GM20431 (cell line): ENCODE data around the gene ARID3A.
"Not testable (repeated sequence)": the region's sequence is repeated elsewhere in the genome, so short reads cannot be mapped to it uniquely, and the experiment has no call there.

Experiments used
- in situ Hi-C: fragments of 300-500 bp; cut with MseI, MboI; formaldehyde crosslinking; loops from one replicate; pipeline ENCODE4 v1.15.0; 2020; ENCODE audit warnings: low sequenced_read_pairs; ENCODE audit not compliant: unreplicated experiment

Gene ARID3A

DNA sequence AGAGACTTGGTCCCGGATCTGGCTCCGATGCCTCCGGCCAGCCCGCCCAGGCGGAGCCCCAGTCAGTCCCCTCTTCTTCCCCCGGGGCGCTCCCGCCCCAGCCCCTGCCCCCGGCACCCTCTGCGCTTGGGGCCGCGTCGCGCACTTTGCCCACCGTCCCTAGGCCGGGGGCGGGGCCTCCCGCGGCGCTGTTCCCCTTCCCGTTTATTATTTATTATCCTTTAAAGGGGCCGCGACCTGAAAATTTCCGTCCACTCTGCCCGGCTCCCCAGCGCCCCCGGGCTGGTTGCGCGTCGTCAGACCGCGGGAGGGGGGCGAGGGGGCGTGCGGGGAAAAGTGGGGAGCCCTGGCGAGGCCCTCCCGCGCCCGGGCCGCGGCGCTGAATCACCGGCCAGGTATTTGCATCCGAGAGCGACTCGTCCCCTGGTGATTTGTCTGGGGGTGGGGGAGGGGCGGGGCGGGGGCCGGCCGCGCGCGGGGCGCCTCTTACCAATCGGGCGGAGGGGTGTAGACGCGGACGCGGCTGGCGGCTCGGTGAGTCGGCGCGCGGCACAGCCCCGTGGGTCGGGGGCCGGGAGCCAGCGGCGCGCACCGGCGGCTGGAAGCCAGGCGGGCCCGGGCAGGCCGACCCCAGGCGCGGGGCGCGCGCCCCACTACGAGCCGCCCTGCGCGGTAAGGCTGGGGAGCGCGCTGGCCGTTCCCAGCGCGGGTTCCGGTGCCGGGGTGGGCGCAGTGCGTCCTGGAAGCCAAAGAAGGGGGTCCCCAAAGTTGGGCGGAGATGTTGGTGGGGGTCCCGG is at the start of gene ARID3A:
Gene ARID3A (plus strand): TSS at position 510 of the 797 bp plus-strand sequence. CDS start 3,494 bp downstream, outside the sequence.
- in situ Hi-C loops, result loop anchor here (10.0 kb wide), 1 partner anchor 61 kb away; no protein-coding TSS in a partner anchor

DNA sequence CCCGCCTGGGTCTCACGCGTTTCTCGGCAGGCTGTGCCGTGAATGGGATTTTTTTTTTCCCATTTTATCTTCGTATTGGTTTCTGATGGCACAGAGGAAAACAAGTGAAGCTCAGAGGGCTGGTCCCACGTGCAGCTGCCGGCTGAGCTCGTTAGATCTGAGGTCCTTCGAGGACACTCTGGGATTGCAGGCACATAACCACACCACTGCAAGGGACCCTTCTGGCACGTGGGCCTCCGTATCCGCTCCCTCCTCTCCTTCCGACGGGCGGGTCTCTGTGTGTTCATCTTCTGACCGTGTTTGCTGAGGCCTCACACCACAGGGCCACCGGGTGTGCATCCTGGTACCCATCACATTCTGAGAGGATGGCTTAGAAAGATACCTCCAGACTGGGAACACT is 49.7 kb upstream of the ARID3A start:
- in situ Hi-C loops, result no loop called here

DNA sequence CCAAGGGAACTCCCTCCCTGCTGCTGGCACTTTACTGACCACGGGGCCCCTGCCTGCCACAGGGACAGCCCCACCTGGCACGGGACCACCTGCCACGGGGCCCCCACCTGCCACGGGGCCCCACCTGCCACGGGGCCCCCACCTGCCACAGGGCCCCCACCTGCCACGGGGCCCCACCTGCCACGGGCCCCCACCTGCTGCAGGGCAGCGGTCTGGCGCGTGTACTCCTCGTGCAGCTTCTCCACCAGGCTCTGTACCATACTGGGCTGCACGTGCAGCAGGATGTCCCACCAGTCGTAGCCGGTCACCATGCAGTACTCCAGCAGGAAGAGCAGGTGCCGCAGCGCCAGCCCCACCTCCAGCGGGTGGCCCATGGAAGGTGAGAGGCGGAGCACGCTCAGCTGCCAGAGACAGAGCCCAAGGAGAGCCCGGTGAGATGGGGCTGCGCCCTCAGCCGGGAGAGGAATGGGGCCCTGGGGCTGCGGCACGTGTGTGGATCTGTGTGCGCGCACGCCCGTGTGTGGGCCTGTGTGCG is 49.0 kb upstream of the ARID3A start:
- in situ Hi-C loops, result no loop called here

- in situ Hi-C loops, result not testable (repeated sequence)
Observed at GRCh38 chr19:877992-878660, 47.7 kb upstream of the ARID3A start.

DNA sequence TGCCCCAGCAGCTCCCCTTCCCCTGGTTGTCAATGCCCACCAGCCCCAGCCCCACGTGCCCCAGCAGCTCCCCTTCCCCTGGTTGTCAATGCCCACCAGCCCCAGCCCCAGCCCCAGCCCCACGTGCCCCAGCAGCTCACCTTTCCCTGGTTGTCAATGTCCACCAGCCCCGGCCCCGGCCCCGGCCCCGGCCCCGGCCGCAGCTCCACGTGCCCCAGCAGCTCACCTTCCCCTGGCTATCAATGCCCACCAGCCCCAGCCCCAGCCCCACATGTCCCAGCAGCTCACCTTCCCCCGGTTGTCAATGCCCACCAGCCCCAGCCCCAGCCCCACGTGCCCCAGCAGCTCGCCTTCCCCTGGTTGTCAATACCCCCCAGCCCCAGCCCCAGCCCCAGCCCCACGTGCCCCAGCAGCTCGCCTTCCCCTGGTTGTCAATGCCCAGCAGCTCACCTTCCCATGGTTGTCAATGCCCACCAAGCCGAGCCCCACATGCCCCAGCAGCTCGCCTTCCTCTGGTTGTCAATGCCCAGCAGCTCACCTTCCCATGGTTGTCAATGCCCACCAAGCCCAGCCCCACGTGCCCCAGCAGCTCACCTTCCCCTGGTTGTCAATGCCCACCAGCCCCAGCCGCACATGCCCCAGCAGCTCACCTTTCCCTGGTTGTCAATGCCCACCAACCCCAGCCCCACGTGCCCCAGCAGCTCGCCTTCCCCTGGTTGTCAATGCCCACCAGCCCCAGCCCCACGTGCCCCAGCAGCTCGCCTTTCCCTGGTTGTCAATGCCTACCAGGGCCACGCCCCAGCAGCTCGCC is 46.9 kb upstream of the ARID3A start:
- in situ Hi-C loops, result not testable (repeated sequence)

- in situ Hi-C loops, result no loop called here
Observed at GRCh38 chr19:879711-880438, 46.0 kb upstream of the ARID3A start.

DNA sequence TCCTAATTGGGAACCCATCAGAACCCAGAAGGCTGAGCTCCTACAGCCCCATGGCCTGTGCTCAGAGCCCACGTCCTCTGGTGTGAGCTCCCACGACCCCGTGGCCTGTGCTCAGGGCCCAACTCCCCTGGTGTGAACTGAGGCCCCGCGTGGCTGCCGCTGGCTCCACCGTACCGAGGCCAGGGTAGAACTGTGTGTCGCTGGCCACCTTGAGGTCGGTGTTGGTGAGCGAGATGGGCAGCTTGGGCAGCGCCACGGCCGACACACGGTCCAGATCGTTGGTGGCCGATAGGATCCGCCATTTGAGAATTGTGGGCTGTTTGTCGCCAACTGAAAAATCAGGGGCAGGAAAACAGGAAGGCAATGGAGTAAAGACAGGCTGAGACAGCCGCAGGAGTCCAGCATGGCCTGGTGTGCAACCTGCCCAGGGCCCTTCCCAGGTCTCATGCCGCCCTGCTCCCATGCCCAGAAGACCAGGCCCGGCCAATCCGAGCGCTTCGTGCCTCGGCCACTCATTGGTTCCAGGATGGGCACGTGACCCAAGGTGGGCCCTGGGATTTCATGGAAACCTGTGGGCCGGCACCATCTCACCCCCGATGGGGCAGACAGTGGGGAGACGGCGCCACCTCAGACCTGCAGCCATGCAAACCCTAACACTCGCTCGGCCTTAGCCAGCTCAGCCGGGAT is 44.3 kb upstream of the ARID3A start:
- in situ Hi-C loops, result no loop called here

- in situ Hi-C loops, result no loop called here
Observed at GRCh38 chr19:882871-883497, 42.9 kb upstream of the ARID3A start.

DNA sequence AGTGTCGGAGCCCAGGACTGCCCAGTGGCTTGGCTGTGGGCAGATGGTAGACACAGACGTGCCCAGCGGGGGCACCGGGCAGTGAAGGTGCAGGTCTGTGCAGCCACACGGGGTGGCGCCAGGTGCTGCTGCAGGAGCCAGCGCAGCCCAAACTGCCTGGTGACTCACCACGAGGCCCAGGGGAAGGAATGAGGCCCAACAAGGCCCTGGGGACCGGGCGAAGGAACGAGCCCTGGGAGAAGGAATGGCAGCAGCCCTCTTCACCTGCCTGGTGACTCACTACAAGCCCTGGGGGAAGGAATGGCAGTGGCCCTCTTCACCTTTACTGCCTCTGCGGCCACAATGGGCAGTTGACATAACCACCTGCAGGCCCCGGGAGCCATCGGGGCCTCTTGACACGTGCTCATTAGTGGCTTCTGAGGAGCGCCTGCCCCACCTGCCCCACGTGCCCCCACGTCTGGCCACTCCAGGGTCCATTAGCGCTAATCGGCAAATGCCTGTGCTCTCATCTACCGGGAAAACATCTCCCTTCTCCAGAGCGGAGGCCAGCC is 42.1 kb upstream of the ARID3A start:
- in situ Hi-C loops, result no loop called here

GRCh38 chr19:884420-885211 is 41.2 kb upstream of the ARID3A start:
- in situ Hi-C loops, result no loop called here

GRCh38 chr19:885536-886224 is 40.2 kb upstream of the ARID3A start:
- in situ Hi-C loops, result no loop called here

DNA sequence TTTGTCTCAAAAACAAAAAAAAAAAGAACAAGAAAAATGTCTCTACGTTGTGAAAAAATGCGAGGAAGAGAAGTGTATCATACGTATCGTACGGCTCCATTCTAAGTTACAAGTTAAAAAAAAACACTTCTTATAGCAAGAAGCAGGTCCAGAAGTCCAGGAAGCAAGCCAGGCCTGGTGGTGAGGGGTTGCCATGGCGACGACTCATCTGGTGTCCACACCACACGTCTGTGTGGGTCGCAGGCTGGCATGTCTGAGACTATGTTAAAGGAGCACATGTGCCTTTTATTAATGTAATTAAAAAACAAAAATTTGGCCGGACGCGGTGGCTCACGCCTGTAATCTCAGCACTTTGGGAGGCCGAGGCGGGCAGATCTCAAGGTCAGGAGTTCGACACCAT is 38.8 kb upstream of the ARID3A start:
- in situ Hi-C loops, result no loop called here

DNA sequence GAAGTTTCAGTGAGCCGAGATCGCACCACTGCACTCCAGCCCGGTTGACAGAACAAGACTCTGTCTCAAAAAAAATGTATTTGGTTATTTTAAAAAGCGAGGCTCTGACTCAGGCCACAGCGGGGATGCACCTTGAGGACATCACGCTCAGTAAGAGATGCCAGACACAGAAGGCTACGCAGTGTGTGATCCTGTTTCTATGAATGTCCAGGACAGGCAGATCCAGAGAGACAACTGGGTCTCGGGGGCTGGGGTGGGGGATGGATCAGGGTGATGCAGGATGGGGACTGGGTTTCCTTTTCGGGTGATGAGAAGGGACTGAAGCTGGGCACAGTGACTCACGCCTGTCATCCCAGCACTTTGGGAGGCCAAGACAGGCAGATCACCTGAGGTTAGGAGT is 38.2 kb upstream of the ARID3A start:
- in situ Hi-C loops, result no loop called here

DNA sequence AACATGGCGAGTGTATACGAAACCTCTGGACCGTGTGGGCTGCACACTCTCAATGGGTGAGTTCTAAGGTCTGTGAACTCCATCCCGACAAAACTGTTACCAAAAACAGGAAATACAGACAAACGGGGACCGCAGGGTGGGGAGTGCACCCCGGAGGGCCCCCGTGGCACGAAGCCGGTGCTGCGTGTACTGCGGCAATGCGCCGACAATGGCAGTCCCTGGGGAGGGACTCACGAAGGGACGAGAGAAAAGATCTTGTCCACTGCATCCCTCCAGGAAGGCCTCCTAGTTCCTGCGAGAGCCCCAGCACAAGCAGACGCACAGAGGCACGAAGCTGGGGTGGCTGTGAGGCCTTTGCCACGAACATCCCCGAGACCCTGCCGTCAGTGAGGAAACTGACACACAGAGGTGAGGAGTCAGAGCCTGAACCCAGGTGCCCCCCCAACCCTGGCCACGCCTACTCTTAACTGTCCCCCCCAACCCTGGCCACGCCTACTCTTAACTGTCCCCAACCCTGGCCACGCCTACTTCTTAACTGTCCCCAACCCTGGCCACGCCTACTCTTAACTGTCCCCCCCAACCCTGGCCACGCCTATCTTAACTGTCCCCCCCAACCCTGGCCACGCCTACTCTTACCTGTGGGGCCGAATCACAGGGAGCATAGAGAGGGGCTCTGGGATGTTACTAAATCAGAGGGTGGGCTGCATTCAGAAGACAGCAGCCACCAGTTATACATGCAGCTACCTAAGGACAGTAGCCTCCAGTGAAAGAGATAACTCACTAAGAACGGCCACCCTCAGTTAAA is 37.1 kb upstream of the ARID3A start:
- in situ Hi-C loops, result no loop called here

DNA sequence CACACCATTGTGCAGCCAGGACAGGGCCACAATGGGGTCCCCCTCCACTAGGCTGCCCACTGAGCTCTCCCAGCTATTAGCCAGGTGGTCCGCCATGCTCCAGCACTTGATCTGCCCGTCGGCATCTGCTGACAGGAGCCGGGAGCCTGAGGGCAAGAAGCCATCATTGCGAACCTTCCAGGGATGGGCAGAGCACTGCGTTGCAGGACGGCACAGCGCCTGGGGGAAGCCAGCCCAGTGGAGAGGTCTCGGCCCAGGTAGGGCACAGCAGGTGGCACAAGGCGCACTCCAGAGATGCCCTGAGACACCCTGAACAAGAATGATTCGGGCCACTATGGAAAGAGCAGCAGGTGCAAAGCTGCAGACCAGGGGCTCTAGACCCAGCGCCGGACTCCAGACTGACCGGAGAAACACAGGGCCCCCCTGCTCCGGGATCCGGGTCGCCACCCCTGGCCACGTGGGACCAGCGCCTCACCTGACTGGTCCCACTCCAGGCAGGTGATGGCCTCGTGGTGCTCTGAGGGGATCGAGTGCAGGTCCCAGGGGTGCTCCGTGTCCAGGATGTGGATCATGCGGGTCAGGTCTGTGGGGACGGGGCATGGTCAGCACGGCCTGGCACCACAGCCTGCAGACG is 36.1 kb upstream of the ARID3A start:
- in situ Hi-C loops, result no loop called here

DNA sequence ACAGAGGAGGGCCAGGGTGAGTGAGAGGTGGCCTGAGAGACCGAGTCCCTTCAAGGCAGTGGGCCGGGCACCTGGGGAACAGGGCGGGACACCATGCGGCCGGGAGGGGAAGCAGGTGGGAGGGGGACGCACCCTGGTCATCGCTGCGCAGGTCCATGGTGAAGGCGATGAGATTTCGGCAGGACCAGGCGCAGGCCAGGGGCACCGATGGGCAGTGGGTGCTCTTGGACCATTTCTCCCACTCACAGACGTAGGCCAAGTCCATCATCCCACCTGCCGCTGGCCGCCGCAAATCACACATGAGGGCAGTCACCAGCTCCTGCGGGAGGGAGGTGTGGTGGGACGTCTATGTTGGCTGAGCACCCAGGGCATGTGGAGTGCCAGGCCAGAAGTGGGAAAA is 35.0 kb upstream of the ARID3A start:
- in situ Hi-C loops, result no loop called here
